ENCODE measurements around the gene LSM11.

Gene LSM11

GRCh38 chr5:157735991-157736390 is 7.5 kb upstream of the LSM11 start:
- DNase-seq: no peak

DNA sequence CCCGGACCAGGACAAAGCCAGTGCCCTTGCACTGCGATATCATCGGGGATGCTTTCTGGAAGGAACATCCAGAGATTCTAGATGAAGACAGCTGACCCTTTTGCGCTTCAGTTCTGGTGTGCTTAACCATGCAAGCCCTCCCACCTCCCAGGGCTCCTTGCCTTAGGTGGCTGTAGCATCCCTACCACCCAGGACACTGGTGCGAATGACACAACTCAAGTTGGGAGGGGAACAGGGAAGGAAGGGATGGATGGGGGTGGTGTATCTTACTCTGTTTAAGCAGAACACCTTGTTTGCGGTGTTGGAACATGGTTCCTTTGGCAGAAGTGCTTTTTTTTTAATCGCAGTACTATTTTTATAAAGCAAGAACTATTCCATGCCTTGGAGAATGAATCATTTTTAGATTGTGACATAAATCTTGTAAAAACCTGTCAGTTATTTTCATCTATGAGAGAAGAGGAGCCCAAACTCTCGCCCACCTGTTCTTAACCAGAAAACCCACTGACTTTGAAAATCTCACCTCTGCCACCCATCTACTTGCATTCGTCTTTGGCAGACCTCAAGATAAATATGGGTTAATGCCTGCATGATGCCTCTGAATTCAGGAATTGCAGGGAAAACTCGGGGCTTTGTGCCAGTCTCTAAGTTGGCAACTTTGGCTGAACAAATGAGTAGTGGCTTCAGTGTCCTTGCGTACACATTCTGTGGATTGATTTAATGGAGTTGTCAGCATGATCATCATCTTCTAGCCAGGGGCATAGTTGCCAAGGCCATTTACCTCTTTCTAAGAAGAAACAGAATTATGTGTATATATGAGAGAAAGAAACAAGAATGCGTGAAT is 3.9 kb upstream of the LSM11 start:
- no peak for DNase-seq

GRCh38 chr5:157740229-157740610 is 3.3 kb upstream of the LSM11 start:
- DNase-seq: no peak

GRCh38 chr5:157741131-157741530 is 2.4 kb upstream of the LSM11 start:
- DNase-seq: no peak

- DNase-seq: peak; percentile 23
These were observed 819 bp downstream of the LSM11 start for GRCh38 chr5:157744051-157745011.

DNA sequence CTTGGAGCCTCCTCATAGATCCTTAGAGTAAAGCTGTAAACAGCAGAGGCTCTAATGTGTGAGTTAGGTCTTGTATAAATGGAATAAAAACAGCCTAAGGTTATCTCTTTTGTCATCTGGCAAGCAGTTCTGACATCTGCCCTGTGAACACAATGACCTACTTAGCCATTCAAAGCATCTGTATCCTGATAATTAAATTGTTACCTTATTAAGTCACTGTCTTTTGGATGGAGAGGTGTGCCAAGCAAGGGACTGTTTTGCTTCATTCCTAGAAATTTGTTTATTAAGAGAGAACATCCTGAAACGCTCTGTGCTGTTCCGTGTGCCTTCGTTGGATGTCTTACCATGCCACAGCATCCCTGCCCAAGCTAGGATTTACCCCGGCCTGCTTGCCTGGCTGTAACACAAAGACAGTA is 1.5 kb downstream of the LSM11 start:
- DNase-seq: no peak

- no peak for DNase-seq
These were observed 3.7 kb downstream of the LSM11 start for GRCh38 chr5:157747173-157747740.

DNA sequence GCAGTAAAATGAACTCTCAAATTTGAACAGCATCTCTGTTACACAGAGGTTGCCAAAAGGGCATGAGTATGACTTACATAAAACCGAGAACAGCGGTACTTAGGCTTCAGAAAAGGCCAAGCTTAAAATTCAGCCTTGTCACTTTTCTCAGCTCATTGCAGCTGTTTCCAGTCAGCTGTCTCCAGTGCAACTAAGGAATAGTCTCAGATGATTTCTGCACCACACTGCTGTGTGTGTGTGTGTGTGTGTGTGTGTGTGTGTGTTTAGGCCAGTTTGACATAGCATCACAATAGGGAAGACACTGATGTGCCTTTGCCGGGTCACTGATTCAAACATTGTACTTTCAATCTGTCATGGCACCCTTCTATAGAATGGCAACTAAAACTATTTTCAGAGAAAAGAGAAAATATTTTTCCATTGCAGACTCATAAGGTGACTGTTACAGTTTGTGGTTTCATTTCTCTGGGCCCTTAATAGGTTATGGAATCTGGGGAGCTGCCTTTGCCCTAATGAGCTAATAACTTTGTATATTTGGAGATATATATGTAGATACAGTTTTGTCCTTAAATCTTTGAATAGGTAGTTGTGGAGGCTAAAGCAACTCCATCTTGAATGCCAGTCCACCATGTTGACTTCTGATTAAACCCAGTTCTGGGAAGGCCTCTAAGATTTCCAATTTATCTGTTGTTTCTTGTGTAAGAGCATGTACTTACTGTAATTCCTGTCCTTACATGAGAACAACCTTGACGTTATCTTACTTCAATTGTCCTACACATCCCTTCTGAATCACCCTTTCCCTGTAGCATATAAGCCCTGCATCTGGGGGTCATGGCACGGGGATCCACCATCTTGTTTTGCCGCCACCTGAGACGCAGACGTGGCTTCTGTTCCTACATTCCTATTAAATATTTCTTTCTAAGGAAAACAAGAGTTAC is 4.5 kb downstream of the LSM11 start:
- no peak for DNase-seq

GRCh38 chr5:157748760-157749461 is 5.4 kb downstream of the LSM11 start:
- no peak for DNase-seq

DNA sequence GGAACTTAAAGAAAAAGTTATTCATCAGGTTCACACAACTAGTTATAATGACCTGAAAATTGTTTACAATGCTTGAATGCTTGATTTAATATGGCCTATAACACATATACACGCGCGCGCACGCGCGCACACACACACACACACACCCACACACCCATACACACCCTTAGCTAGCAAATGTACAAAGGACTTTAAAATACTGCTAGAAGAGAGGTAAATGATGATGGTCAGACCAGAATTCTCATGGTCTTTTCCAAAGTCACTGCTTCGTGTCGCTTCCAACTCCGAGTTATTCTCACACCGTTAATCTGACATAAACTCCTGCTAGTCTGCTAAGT is 5.9 kb downstream of the LSM11 start:
- DNase-seq: no peak

DNA sequence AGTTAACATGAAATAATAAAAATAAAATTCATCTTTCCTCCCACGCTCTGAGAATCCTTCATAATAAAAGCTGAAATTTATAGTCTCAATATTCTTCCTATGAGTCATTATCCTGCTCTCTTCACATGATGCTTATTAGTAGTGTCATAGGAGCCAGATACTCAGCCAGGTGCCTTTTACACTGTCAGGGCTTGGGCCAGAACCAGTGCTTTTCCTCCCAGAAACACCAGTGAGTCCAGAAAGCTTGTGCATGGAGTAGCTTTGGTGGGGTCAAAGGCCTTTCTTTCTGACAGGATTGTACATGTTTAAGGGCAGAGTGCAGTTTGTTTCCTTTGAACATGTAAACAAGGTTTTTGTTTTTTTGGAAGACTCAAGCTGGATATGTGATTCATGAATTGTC is 6.8 kb downstream of the LSM11 start:
- DNase-seq: no peak

DNA sequence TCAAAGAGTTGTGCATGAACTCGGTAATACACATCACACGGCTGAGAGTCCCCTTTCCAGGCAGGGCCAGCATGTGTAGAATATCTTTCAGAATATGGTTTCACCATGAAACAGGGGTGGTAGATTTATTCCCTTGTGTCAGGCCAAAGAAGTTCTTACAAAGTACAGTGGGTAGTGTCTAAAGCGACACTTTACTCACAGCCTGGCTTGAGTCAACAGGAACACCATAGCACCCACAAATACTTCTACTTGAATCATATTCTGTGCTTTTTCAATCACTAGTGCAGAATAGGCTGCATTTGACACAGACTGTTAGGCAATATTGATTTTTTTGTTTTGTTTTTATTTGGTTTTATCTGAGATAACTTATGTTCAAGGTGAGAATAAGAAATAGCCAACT is 12.6 kb downstream of the LSM11 start:
- DNase-seq: no peak

GRCh38 chr5:157758706-157759105 is 15.2 kb downstream of the LSM11 start:
- DNase-seq: no peak

DNA sequence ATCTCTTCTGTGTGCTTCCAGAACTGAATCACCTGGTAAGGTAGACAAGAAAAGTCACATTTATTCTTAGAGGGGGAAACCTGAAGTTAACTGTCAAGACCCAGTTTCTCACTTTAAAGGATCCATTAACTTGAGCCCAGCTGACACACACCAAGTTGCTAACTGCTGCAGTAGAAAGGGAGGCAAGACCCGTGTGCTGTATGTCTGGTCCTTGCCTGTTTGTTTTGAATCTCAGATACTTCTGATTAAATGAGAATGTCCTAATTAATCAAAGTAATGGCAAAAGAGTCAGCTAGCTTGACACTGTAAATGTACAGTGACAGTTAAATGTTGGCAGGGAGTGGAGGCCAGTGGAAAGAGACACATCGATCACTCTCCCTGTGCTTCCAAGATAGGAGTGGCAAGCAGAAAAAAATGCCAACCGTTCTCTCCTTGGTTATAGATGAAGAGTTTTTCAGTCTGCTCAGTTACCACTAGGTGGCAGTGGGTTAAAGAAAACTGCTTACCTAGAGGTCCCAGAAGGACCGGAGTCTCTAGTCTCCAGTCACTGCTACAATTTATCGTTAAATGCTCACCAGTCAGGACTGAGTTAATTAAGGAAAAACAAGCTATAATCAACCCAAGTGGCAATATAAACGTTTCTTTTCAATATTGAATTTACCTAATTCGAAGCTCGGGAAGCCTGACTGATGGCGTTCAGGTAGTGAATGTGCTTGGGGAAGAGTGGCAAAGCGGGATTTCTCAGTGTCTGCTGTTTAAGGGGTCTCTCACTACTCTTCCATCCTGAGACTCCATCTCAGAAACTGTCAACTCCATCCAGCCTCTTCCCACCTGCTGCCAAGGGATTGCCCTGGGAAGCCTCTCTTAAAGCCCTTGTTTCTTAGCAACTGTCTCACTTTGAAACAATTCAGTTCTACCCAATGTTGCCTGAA is 18.4 kb downstream of the LSM11 start:
- DNase-seq: no peak

DNA sequence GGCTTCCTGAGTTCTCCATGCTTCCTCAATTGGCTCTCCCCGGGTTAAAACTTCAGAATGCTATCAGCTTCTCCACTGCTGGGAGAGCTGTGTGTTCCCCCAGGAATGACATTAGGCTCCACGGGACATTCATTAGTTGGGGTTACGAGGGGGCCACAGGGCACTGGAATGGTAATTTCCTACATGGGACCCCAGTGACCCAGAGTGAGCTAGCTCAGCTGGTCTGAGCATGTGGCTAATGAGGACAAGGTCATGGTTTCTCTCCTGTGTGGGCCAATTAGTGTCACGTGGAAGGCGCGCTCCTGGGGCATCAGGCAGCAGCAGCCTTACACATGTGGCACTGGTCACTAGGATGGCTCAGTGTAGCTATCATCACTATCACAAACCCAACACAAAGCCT is 21.0 kb downstream of the LSM11 start:
- DNase-seq: no peak

DNA sequence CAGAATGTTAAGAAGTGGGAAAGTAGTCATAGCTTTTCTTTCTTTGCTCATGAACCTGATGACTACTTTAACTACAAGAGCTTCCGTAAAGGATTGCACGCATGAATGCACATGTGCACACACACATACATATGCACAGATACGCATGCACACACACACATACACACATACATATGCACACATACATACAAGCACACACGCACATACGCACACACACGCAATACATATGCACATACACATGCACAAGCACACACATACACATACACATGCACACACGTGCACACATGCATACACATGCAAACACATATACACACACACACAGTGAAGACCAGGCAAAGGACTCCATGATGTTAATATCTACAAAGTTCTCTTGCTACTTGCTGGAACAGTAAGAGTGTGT is 22.9 kb downstream of the LSM11 start:
- no peak for DNase-seq

- no peak for DNase-seq
These were observed 23.4 kb downstream of the LSM11 start for GRCh38 chr5:157766902-157767301.

DNA sequence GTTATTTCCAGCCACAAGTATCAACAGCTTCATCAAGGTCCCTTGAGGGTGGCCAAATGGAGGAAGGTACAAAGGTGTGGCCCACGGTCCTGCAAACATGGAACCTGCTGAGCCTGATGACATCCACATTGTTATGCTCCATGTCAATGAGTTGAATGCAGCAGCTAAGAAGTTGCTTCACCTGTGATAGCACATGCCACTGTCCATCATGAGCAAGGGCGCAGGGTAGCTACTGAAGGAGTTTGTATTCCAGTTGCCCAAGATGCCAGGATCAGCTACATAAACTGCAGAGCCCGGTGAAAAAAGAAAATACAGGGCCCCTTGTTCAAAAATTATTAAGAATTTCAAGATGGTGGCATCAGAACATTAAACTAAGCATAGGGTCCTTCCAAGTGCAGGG is 24.2 kb downstream of the LSM11 start:
- no peak for DNase-seq

GRCh38 chr5:157770665-157771064 is 27.2 kb downstream of the LSM11 start:
- DNase-seq: no peak

- no peak for DNase-seq
These were observed 28.6 kb downstream of the LSM11 start for GRCh38 chr5:157772127-157772526.

Measured in activated CD8-positive, alpha-beta memory T cell treated with anti-CD3 and anti-CD28 coated beads, Interleukin-2, amount 50 U/mL, for 4 hours (primary cell).